Myocyte (in vitro differentiated cells): Measurements from ENCODE around the gene CCS. TPM values are rescaled to one million over a fixed set of nuclear protein-coding genes. Genes with fewer than 3 reads are reported as not detected.
"Not testable (repeated sequence)": the region's sequence is repeated elsewhere in the genome, so short reads cannot be mapped to it uniquely, and the experiment has no call there.

Experiments used
- DNase-seq: peaks from one replicate; pipeline ENCODE4 v3.0.0-alpha.2; 2012; ENCODE audit warnings: low read depth
- total RNA-seq: library from RNA; depleted of rRNA; stranded (reverse); fragments of >200 nt; gene quantifications from 2 replicates; pipeline ENCODE4 v1.2.3, GENCODE V29; 2014

CCS gene
- total RNA-seq, 1 donor from 2014 or later = 25.8 TPM

- DNase-seq = no peak
Observed at GRCh38 chr11:66625041-66625751, 32.2 kb downstream of the CCS start.

GRCh38 chr11:66625752-66626149 lies 32.8 kb downstream of the CCS start:
- DNase-seq = no peak

GRCh38 chr11:66626382-66626781 lies 33.4 kb downstream of the CCS start:
- DNase-seq = no peak

- no peak for DNase-seq
Observed at GRCh38 chr11:66626926-66627325, 33.9 kb downstream of the CCS start.

- DNase-seq = no peak
Observed at GRCh38 chr11:66628061-66628603, 35.1 kb downstream of the CCS start.

- DNase-seq = no peak
Observed at GRCh38 chr11:66629356-66629755, 36.4 kb downstream of the CCS start.

GRCh38 chr11:66631883-66632282 lies 38.9 kb downstream of the CCS start:
- no peak for DNase-seq

GRCh38 chr11:66632952-66633351 lies 40.0 kb downstream of the CCS start:
- no peak for DNase-seq

- no peak for DNase-seq
Observed at GRCh38 chr11:66636411-66636810, 43.4 kb downstream of the CCS start.

GRCh38 chr11:66637557-66638176 lies 44.7 kb downstream of the CCS start:
- no peak for DNase-seq

- DNase-seq = peak; percentile 100
Observed at GRCh38 chr11:66638177-66639065, 45.4 kb downstream of the CCS start, which contains the start of gene RBM4. TSS of gene RBM4 (plus strand) at chr11:66638703. CDS start at chr11:66639712, 1,009 bp downstream.

- peak; percentile 42 for DNase-seq
Observed at GRCh38 chr11:66639066-66639813, 46.3 kb downstream of the CCS start.

GRCh38 chr11:66639814-66640340 lies 46.9 kb downstream of the CCS start:
- not testable (repeated sequence) for DNase-seq

GRCh38 chr11:66641834-66642233 lies 48.8 kb downstream of the CCS start:
- DNase-seq = no peak

- peak; percentile 32 for DNase-seq
Observed at GRCh38 chr11:66643745-66644437, 50.9 kb downstream of the CCS start.

- DNase-seq = no peak
Observed at GRCh38 chr11:66646828-66647227, 53.8 kb downstream of the CCS start.

GRCh38 chr11:66649903-66650302 lies 56.9 kb downstream of the CCS start:
- DNase-seq = no peak

- DNase-seq = no peak
Observed at GRCh38 chr11:66651016-66651415, 58.0 kb downstream of the CCS start.

GRCh38 chr11:66652651-66653050 lies 59.7 kb downstream of the CCS start:
- no peak for DNase-seq

- no peak for DNase-seq
Observed at GRCh38 chr11:66653123-66653522, 60.1 kb downstream of the CCS start.
